AG09309 (cell line): Measurements from ENCODE around the gene PAQR7.

Source experiments
- DNase-seq: peaks from one replicate; pipeline ENCODE4 v3.0.0-alpha.2; 2010; ENCODE audit warnings: low read depth
- H3K4me3 ChIP-seq: 2 replicates; pipeline ENCODE4 v1.5.1; 2011; ENCODE audit warnings: mild to moderate bottlenecking, low read depth, low read length, moderate library complexity; ENCODE audit not compliant: control insufficient read depth
- TF ChIP-seq, protein P1 (sequence below): IDR thresholded peaks from 2 replicates; pipeline ENCODE4 v1.5.1; 2011; ENCODE audit warnings: mild to moderate bottlenecking, low read depth, low read length, inconsistent platforms; ENCODE audit not compliant: insufficient read depth, control insufficient read depth; ENCODE audit errors: missing control alignments

The PAQR7 gene

DNA sequence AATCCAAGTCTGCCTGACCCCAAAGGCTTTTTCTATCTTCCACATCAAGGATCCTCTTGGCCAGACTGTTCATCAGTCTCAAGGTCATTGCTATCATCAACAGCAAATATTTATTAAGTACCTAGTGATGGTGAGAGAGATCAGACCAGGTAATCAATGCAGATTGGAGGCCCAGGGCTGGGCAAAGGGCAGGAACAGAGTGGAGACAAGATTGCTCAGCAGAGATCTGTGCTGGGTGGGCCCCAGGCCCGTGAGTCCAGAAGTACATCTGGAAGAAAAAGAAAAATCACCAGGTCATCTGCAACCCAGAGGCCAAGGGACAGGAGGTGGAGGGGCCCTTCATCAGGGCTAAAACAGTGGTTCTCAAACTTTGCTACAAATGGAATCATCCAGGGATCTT, 10.1 kb upstream of the PAQR7 start:
- no peak for DNase-seq
- TF ChIP-seq, protein P1, sequence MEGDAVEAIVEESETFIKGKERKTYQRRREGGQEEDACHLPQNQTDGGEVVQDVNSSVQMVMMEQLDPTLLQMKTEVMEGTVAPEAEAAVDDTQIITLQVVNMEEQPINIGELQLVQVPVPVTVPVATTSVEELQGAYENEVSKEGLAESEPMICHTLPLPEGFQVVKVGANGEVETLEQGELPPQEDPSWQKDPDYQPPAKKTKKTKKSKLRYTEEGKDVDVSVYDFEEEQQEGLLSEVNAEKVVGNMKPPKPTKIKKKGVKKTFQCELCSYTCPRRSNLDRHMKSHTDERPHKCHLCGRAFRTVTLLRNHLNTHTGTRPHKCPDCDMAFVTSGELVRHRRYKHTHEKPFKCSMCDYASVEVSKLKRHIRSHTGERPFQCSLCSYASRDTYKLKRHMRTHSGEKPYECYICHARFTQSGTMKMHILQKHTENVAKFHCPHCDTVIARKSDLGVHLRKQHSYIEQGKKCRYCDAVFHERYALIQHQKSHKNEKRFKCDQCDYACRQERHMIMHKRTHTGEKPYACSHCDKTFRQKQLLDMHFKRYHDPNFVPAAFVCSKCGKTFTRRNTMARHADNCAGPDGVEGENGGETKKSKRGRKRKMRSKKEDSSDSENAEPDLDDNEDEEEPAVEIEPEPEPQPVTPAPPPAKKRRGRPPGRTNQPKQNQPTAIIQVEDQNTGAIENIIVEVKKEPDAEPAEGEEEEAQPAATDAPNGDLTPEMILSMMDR, result no peak
- H3K4me3 ChIP-seq, result no peak overlapping the region

DNA sequence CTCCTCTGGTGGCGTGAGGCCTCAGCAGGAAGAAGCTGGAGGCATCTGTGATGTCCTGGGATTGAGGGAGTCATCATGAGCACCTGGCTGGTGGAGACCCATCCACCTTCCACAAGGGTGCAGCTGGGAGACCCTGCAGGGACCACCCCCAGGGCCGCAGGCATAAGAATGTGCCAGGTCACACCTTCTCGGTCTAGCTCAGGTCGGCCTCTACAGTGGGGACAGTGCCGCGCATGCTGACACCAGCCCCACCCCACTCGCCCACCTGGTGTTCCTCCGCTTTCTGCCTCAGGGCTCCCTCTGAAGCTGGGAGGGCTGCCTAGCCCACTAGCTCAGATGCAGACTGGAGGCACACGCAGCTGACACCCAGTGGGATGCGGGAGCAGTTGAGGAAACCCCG, 5.8 kb upstream of the PAQR7 start:
- TF ChIP-seq, protein P1, result no peak
- no peak overlapping the region for H3K4me3 ChIP-seq
- no peak for DNase-seq

DNA sequence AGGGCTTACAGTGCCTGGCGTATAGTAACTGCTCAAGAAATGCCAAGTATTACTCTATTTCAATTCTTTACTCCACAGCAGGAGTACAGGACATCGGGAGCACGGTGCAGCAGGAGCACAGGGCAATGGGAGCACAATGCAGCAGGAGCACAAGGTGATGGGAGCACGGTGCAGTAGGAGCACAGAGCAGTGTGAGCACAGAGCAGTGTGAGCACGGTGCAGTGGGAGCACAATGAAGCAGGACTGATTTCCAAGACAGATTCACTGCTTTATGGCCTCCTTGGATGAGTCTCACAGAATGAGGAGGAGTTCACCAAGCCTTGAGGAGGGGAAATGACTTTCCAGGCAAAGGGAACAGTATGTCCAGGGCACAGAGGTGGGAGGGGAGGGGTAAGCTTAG, 5.0 kb upstream of the PAQR7 start:
- no peak for DNase-seq
- TF ChIP-seq, protein P1, result no peak
- no peak overlapping the region for H3K4me3 ChIP-seq

DNA sequence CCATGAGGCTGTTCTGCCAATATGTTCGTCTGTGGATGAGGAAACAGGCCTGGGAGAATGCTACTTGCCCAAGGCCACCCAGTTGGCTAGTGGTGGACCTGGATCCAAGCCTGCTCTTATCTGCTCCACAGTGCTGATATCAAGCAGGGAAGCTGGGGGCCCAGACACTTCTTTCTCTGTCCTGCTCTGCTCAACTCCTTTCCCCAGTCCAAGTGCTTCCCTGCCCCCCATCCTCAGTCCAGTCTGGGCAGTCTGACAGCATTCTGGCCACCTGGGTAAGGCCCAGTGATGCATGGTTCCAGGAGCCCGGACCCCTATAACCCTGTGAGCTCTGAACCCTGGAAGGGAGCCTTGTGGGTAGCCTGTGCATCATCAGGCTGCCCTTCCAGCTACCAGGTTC, 4.2 kb upstream of the PAQR7 start:
- TF ChIP-seq, protein P1, result no peak
- no peak overlapping the region for H3K4me3 ChIP-seq
- no peak for DNase-seq

- H3K4me3 ChIP-seq, result no peak overlapping the region
- TF ChIP-seq, protein P1, result no peak
- DNase-seq, result no peak
These were observed 3.2 kb upstream of the PAQR7 start for GRCh38 chr1:25878690-25879089.

- DNase-seq, result no peak
- H3K4me3 ChIP-seq, result no peak overlapping the region
- TF ChIP-seq, protein P1, result no peak
These were observed 1.6 kb upstream of the PAQR7 start for GRCh38 chr1:25877155-25877554.

DNA sequence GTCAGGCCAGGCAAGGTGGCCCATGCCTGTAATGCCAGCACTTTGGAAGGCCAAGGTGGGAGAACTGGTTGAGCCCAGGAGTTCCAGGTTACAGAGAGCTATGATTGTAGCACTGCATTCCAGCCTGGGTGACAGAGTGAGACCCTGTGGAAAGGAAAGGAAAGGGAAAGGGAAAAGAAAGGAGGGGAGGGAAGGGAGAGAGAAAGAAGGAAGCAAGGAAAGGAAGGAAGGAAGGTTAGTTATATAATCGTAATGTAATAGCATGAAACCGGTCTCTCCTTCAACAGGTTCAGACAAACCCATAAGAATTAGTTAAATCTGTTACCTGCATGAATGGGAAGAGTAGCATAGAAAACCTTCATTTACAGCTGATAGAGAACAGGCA, 1.2 kb upstream of the PAQR7 start:
- no peak for DNase-seq
- TF ChIP-seq, protein P1, result no peak

More for the DNA sequence above, 1.2 kb upstream of the PAQR7 start:
- no peak overlapping the region for H3K4me3 ChIP-seq
